PC-9 (cell line): ENCODE measurements around the gene ARMC2.

Source experiments
- CTCF ChIP-seq: fragments of 200-600 bp; sonication (generic); conservative IDR thresholded peaks from 2 replicates; pipeline ENCODE4 v1.6.1; 2017; ENCODE audit warnings: mixed run types, antibody characterized with exemption, mild to moderate bottlenecking, moderate library complexity
- EZH2 ChIP-seq: fragments of 200-600 bp; sonication (generic); IDR thresholded peaks from 2 replicates; pipeline ENCODE4 v1.8.0; 2017; ENCODE audit warnings: antibody characterized with exemption, low read depth

DNA sequence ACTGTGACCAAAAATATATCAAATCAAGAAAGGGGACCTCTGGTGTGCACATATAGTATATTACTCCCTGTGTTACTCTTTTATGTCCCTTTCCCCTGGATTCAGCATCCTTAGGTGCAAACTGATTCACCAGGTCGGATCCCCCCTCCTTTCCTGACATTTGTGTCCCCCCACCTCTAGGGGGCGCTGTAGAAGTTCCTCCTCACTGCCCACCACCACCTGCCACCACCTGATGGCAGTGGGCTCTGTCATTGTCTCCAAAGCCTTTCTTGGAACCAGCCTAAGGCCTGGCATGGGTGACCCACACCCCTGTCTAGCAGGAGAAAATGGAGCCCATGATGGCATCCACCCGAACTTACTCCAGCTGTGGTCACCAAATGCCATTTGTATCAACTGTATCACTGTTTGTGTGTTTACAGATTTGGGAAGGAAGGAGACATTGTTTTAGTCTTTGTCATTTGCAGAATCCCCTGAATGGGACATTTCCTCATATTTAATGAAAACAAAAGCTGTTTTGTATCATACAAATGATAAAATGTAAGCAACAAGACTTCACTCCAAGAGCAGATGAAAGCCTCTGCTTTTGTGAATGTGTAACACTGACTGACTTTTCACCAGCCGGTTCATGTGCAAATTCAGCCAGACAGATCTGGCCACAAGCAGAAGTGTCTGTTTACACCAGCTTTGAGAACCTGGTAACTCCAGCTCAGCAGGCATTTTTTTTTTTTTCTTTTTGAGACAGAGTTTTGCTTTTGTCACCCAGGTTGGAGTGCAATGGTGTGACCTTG lies 66.2 kb downstream of the ARMC2 start:
- TF ChIP-seq CTCF = peak; percentile 80
- TF ChIP-seq EZH2 = no peak
